ENCODE results near the gene HYOU1.
"Not testable (repeated sequence)": the region's sequence is repeated elsewhere in the genome, so short reads cannot be mapped to it uniquely, and the experiment has no call there.

HYOU1 gene

GRCh38 chr11:119067371-119068222, 10.6 kb upstream of the HYOU1 start, which contains the start of gene VPS11:
VPS11 (plus strand) TSS chr11:119067818; CDS start chr11:119067824, 6 bp downstream.
- TF ChIP-seq CTCF (IDR thresholded peaks at IDR 0.05; ENCODE audit: low read depth, low read length, missing control alignments): no peak
- in situ Hi-C loops (cut with HindIII; ENCODE audit: low sequenced_read_pairs): no loop called here
- peak within 1 kb of the TSS; percentile 100 for H3K4me3 ChIP-seq (ENCODE audit: low read depth, low read length)
- DNase-seq (ENCODE audit: low read depth): peak; percentile 89

GRCh38 chr11:119065369-119065768, 8.4 kb upstream of the HYOU1 start:
- no peak for DNase-seq (ENCODE audit: low read depth)
- in situ Hi-C loops (cut with HindIII; ENCODE audit: low sequenced_read_pairs): no loop called here
- TF ChIP-seq CTCF (IDR thresholded peaks at IDR 0.05; ENCODE audit: low read depth, low read length, missing control alignments): peak; percentile 55
- no peak overlapping the region for H3K4me3 ChIP-seq (ENCODE audit: low read depth, low read length)

DNA sequence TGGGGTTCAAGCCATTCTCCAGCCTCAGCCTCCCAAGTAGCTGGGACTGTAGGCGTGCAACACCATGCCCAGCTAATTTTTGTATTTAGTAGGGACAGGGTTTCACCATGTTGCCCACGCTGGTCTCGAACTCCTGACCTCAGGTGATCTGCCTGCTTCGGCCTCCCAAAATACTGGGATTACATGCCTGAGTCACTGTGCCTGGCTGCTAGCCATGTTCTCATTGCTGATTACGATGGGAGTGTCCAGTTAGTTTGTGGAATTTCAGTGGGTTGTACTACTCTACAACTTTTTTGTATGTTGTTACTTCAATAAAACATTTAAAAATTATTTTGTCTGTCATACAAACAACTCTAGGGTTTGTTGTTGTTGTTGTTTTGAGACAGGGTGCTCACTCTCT, 5.8 kb upstream of the HYOU1 start:
- DNase-seq (ENCODE audit: low read depth): no peak
- TF ChIP-seq CTCF (IDR thresholded peaks at IDR 0.05; ENCODE audit: low read depth, low read length, missing control alignments): no peak
- in situ Hi-C loops (cut with HindIII; ENCODE audit: low sequenced_read_pairs): no loop called here
- H3K4me3 ChIP-seq (ENCODE audit: low read depth, low read length): no peak overlapping the region

- in situ Hi-C loops (cut with HindIII; ENCODE audit: low sequenced_read_pairs): no loop called here
- TF ChIP-seq CTCF (IDR thresholded peaks at IDR 0.05; ENCODE audit: low read depth, low read length, missing control alignments): no peak
- DNase-seq (ENCODE audit: low read depth): no peak
- no peak overlapping the region for H3K4me3 ChIP-seq (ENCODE audit: low read depth, low read length)
These were observed 4.3 kb upstream of the HYOU1 start for GRCh38 chr11:119061256-119061655.

- in situ Hi-C loops (cut with HindIII; ENCODE audit: low sequenced_read_pairs): not testable (repeated sequence)
These were observed 2.1 kb upstream of the HYOU1 start for GRCh38 chr11:119059128-119059527.

GRCh38 chr11:119056421-119056999, 495 bp downstream of the HYOU1 start:
- H3K4me3 ChIP-seq (ENCODE audit: low read depth, low read length): peak overlapping the region; percentile 81
- TF ChIP-seq CTCF (IDR thresholded peaks at IDR 0.05; ENCODE audit: low read depth, low read length, missing control alignments): no peak
- in situ Hi-C loops (cut with HindIII; ENCODE audit: low sequenced_read_pairs): no loop called here
- DNase-seq (ENCODE audit: low read depth): no peak

More at GRCh38 chr11:119059128-119059527, 2.1 kb upstream of the HYOU1 start:
- not testable (repeated sequence) for H3K4me3 ChIP-seq (ENCODE audit: low read depth, low read length); DNase-seq (ENCODE audit: low read depth)

GRCh38 chr11:119055901-119056300, 1.1 kb downstream of the HYOU1 start:
- in situ Hi-C loops (cut with HindIII; ENCODE audit: low sequenced_read_pairs): no loop called here
- no peak for TF ChIP-seq CTCF (IDR thresholded peaks at IDR 0.05; ENCODE audit: low read depth, low read length, missing control alignments)
- no peak for DNase-seq (ENCODE audit: low read depth)
- peak overlapping the region; percentile 81 for H3K4me3 ChIP-seq (ENCODE audit: low read depth, low read length)

All from astrocyte of the cerebellum (primary cell).